ENCODE measurements around the gene AKR1E2. TPM values are rescaled to one million over a fixed set of nuclear protein-coding genes. Genes with fewer than 3 reads are reported as not detected.

The AKR1E2 gene
- total RNA-seq, 1 donor from 2014 or later = 10.0 TPM

GRCh38 chr10:4883079-4883739 lies 57.2 kb downstream of the AKR1E2 start:
- ATAC-seq = no peak
- intact Hi-C loops (cut with DNase I) = no loop called here
- H3K36me3 ChIP-seq = no peaks in the 10 kb centered on the region

DNA sequence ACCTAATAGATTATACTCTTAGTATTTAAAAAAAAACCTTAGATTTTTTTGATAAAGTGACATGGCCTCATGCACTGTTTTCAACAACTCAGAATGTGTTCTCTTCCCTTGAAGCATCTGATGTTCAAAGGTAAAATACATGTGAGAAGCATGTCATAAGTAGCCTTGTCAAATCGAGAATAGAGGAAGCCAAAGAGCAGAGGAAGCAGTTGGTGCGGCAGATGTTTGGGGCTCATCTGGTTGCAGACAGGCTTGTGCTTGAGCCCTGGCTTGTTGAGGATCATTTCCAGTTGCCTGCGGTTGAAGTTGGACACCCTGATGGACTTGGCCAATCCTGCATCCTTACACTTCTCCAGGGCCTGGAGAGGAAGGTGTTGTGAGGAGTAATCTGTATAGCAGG lies 59.2 kb downstream of the AKR1E2 start:
- ATAC-seq = no peak
- intact Hi-C loops (cut with DNase I) = no loop called here
- no peaks in the 10 kb centered on the region for H3K27me3 ChIP-seq
- H3K9me3 ChIP-seq = no peaks in the 10 kb centered on the region
- H3K4me1 ChIP-seq = no peaks in the 10 kb centered on the region
- H3K36me3 ChIP-seq = no peaks in the 10 kb centered on the region
- TF ChIP-seq, protein P1, sequence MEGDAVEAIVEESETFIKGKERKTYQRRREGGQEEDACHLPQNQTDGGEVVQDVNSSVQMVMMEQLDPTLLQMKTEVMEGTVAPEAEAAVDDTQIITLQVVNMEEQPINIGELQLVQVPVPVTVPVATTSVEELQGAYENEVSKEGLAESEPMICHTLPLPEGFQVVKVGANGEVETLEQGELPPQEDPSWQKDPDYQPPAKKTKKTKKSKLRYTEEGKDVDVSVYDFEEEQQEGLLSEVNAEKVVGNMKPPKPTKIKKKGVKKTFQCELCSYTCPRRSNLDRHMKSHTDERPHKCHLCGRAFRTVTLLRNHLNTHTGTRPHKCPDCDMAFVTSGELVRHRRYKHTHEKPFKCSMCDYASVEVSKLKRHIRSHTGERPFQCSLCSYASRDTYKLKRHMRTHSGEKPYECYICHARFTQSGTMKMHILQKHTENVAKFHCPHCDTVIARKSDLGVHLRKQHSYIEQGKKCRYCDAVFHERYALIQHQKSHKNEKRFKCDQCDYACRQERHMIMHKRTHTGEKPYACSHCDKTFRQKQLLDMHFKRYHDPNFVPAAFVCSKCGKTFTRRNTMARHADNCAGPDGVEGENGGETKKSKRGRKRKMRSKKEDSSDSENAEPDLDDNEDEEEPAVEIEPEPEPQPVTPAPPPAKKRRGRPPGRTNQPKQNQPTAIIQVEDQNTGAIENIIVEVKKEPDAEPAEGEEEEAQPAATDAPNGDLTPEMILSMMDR (IDR thresholded peaks at IDR 0.05) = no peak
- no peak overlapping the region for H3K4me3 ChIP-seq
- H3K27ac ChIP-seq = no peak overlapping the region
- no peak for DNase-seq

More at GRCh38 chr10:4883079-4883739, 57.2 kb downstream of the AKR1E2 start:
- Histone ChIP-seq H3K4me1 (no peaks in the 10 kb centered on the region), H3K27me3 (no peaks in the 10 kb centered on the region), H3K27ac (no peak overlapping the region), H3K4me3 (no peak overlapping the region), H3K9me3 (no peaks in the 10 kb centered on the region)
- TF ChIP-seq, protein P1 (IDR thresholded peaks at IDR 0.05) = no peak
- no peak for DNase-seq

DNA sequence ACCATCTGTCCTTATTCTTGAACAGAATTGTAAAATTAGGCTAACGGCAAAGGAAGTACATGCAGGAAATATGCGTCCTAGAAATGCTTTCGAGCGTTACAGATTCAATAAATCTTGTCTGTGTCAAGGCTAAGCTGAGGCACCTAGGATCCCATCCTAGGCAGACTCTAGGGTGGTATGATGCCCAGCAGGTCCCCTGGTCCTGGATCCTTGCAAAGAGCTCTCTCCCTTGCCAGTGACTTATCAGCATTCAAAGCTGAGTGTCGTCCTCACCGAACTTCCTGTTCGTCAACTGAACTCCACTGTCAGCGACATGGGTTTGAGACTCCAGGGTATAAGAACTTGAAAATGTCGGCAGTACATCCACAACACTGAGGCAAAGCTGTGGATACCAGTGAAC lies 61.5 kb downstream of the AKR1E2 start:
- no peak overlapping the region for H3K27ac ChIP-seq
- ATAC-seq = no peak
- TF ChIP-seq, protein P1 (IDR thresholded peaks at IDR 0.05) = no peak
- intact Hi-C loops (cut with DNase I) = no loop called here
- no peaks in the 10 kb centered on the region for H3K9me3 ChIP-seq
- no peak for DNase-seq
- no peaks in the 10 kb centered on the region for H3K27me3 ChIP-seq
- no peaks in the 10 kb centered on the region for H3K4me1 ChIP-seq
- no peak overlapping the region for H3K4me3 ChIP-seq
- H3K36me3 ChIP-seq = no peaks in the 10 kb centered on the region

- Histone ChIP-seq H3K36me3 (no peaks in the 10 kb centered on the region), H3K9me3 (no peaks in the 10 kb centered on the region), H3K4me3 (no peak overlapping the region), H3K27ac (no peak overlapping the region), H3K4me1 (no peaks in the 10 kb centered on the region), H3K27me3 (no peaks in the 10 kb centered on the region)
- DNase-seq = no peak
- ATAC-seq = no peak
- intact Hi-C loops (cut with DNase I) = no loop called here
- TF ChIP-seq, protein P1 (IDR thresholded peaks at IDR 0.05) = no peak
Observed at GRCh38 chr10:4888236-4888635, 62.2 kb downstream of the AKR1E2 start.

GRCh38 chr10:4889959-4890358 lies 64.0 kb downstream of the AKR1E2 start:
- ATAC-seq (no peak), DNase-seq (no peak)
- no peaks in the 10 kb centered on the region for H3K9me3 ChIP-seq
- H3K4me1 ChIP-seq = no peaks in the 10 kb centered on the region
- H3K4me3 ChIP-seq = no peak overlapping the region
- H3K27me3 ChIP-seq = no peaks in the 10 kb centered on the region
- H3K36me3 ChIP-seq = no peaks in the 10 kb centered on the region
- no peak overlapping the region for H3K27ac ChIP-seq
- intact Hi-C loops (cut with DNase I) = no loop called here
- TF ChIP-seq, protein P1 (IDR thresholded peaks at IDR 0.05) = no peak

DNA sequence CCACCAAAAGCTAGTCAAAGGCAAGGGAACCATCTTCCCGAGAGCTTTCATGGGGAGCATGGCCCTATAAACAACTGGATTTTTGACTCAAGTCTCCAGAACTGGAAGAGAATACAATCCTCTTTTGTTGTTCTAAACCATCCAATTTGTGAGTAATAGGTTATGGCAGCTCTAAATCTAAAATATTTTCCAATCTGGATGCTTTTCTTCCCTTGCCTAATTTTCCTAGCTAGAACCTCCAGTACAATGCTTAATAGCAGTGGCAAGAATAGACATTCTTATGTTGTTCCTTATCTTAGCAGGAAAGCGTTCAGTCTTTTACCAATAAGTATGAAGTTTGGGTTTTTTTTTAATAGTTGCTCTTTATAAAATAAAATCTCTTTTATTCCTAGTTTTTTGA lies 66.7 kb downstream of the AKR1E2 start:
- TF ChIP-seq, protein P1 (IDR thresholded peaks at IDR 0.05) = no peak
- H3K4me3 ChIP-seq = no peak overlapping the region
- no peak overlapping the region for H3K27ac ChIP-seq
- no peaks in the 10 kb centered on the region for H3K36me3 ChIP-seq
- no peaks in the 10 kb centered on the region for H3K9me3 ChIP-seq
- intact Hi-C loops (cut with DNase I) = no loop called here
- DNase-seq (no peak), ATAC-seq (no peak)
- H3K27me3 ChIP-seq = no peaks in the 10 kb centered on the region
- no peaks in the 10 kb centered on the region for H3K4me1 ChIP-seq
